GM18519 (cell line): Measurements from ENCODE around the gene PRKAB1.

Experiments
- ATAC-seq: cut with Tn5 transposase; IDR thresholded peaks from one replicate; pipeline ENCODE4 v1.9.1; 2021; ENCODE audit warnings: mild to moderate bottlenecking, moderate library complexity; ENCODE audit not compliant: unreplicated experiment, low FRiP score

PRKAB1 gene

DNA sequence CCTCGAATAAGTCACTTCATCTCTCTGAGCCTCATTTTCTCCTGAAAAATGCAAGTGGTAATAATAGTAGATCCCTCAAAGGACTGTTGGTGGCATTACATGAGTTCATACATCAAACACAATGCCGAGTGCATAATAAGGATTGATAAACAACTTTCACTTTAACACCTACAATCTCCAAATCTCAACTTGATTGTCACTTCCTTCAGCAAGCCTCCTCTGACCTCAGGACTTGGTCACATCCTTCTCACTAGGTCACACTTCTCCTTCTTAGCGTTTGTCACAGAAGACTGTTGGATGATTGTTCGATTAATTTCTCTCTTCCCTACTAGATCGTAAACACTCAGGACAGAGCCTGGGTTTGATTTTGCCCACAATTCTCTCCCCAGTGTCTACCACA lies 7.9 kb upstream of the PRKAB1 start:
- no peak for ATAC-seq

- ATAC-seq: no peak
Observed at GRCh38 chr12:119661882-119662281, 6.1 kb upstream of the PRKAB1 start.

- no peak for ATAC-seq
Observed at GRCh38 chr12:119664642-119665041, 3.3 kb upstream of the PRKAB1 start.

GRCh38 chr12:119665164-119665929 lies 2.6 kb upstream of the PRKAB1 start:
- no peak for ATAC-seq

DNA sequence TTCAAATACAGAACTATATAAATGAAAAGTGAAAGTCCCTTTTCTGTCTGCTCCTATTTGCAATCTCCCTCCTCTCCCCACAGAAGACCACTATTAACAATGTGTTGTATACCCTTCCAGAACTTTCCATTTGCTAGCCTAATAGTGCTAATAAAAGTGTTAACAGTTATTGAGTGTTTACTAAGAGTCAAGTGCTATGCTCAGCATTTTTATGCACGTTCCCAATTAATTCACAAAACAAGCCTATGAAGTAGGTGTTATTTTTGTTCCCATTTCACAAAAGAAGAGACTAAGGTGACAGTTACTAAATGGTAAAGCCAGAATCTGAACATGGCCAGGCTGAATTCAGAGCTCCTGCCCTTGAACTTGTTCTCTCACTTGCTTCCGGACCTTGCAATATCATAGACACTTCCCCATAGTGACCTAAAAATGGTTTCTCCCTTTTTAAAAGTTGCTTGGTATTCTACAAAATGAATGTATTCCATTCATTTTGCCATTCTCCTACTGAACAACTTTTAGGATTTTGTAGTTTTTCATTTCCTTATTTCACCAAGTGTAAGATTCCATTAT lies 1.6 kb upstream of the PRKAB1 start:
- no peak for ATAC-seq

- ATAC-seq: no peak
Observed at GRCh38 chr12:119666900-119667576, 895 bp upstream of the PRKAB1 start.

GRCh38 chr12:119668324-119668841 lies 450 bp downstream of the PRKAB1 start:
- no peak for ATAC-seq

DNA sequence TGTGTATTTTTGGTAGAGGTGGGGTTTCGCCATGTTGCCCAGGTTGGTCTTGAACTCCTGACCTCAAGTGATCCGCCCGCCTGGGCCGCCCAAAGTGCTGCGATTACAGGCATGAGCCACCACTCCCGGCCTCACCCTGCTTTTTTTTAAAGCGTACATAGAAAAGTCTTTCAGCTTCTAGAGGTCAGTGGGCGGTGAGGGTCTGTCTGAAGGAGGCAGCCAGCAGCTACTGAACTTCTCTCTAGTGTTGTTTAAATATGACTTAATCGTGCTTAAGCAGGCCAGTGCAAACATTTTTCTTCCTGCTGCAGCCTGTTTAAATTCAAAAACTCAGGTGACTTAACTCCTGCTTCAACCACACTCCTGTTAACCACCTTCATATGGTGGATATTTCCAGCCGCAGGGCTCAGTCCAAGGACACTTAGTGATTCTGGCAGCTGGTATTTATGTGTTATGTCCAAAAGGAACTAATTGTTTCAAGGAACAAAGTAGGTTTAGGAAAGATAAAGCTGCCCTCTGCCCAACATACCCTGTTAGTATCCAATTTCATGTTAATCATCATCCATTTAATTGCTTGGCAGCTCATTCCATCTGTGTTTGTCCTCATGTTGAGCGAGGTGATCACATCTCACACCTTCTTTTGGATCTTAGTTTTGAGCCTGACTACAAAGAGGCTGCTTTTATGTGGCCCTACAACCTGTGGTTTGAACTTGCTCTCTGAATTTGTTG lies 2.0 kb downstream of the PRKAB1 start:
- ATAC-seq: no peak

GRCh38 chr12:119671070-119671469 lies 3.1 kb downstream of the PRKAB1 start:
- no peak for ATAC-seq

DNA sequence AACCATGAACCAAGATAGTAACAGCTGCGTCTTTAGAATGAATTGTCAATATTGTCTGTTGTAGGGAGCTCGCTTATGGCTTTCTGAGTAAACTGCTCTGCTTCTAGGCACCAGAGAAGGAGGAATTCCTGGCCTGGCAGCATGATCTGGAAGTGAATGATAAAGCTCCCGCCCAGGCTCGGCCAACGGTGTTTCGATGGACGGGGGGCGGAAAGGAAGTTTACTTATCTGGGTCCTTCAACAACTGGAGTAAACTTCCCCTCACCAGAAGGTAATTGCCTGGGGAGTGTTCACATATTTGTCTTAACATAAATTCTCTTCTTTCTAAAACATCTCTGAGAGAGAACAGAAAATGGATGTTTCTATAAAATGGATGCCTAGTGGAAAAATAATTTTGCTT lies 4.3 kb downstream of the PRKAB1 start:
- no peak for ATAC-seq

DNA sequence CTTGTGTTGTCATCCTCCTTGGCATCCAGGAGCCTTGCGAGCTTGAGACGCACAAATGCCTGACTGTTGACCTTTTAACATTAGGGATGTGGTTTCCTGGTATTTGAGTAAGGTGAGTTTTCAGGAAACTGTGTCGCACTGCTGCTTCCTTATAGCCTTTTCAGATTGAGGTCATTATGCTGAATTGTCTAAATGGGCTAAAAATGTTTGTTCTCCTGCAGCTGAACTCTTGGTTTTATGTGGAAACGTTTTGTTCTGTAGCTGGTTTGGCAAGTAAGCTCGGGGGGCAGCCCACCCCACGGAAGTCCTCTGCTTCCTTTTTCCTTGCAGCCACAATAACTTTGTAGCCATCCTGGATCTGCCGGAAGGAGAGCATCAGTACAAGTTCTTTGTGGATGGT lies 5.7 kb downstream of the PRKAB1 start:
- ATAC-seq: no peak

- ATAC-seq: no peak
Observed at GRCh38 chr12:119674560-119674959, 6.6 kb downstream of the PRKAB1 start.

DNA sequence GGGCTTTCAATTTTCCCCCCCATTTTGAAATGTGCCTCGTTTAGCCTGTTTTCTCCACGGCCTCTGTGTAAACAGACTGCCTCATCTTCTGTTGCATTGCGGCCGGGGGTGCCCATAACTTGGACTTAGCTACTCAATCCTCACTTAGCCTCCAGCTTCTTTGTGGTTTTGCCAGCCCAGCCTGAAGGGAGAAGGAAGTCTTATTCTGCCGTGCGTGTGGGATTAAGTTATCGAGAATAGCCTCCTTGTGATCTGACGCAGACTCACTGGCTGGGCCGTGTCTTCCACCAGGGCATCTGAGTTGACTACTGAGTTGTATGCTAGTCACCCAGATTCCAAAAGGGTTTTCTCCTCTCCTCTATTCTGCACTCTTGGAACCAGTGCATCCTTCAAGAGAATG lies 8.1 kb downstream of the PRKAB1 start:
- ATAC-seq: no peak

DNA sequence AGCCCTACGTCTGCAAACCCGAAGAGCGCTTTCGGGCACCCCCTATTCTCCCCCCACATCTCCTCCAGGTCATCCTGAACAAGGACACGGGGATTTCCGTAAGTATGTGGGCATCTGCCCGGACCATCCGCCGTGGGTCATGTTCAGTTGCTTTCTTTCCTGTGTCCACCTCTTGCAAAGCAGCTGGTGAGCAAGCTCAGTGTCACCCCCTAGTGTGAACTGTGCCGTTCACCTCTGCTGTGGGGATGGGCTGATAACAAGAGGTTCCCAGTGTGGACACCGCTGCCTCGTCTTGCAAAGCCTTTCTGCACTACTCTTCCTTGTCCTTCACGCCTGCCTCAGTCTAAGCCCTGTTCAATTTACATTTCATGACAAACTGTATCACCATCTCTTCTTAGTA lies 8.6 kb downstream of the PRKAB1 start:
- no peak for ATAC-seq

- ATAC-seq: no peak
Observed at GRCh38 chr12:119678459-119678858, 10.5 kb downstream of the PRKAB1 start.

DNA sequence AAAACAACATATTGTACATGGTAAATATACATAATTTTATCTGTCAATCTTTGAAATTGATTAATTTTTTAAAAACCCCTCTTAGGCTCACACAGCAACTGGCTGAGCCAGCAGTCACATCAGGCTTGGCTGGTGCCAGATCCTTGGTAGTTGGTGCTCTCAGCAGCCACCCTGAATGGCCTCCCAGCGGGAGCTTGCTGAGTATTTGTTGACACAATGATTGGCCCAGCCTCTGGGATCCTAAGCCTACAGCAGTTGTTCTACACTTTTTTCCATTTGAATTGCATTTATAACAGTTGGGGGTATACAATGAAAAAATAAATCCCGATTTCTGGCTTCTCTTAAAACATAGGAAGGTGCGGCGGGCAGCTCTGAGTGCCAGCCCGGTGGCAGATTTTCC lies 11.1 kb downstream of the PRKAB1 start:
- no peak for ATAC-seq

DNA sequence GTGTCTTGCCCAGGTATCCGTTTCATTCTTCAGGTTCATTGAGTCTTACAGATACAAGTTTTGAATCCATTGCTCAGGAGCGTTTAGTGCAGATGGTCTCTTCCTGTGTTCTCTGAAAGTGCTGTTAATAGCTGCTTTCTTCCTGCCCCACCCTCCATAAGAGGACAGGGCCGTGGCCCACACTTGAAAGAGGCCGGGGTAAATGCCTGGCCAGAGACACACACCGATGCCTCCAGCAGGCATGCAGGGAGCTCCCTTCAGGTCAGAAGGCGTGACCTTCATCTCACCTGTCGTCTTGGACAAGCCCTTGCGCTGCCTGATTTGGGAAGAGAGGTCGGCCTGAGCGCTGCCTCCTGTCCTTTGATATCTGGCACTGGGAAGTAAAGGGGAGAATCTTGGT lies 11.6 kb downstream of the PRKAB1 start:
- no peak for ATAC-seq

GRCh38 chr12:119681111-119681510 lies 13.2 kb downstream of the PRKAB1 start:
- no peak for ATAC-seq

DNA sequence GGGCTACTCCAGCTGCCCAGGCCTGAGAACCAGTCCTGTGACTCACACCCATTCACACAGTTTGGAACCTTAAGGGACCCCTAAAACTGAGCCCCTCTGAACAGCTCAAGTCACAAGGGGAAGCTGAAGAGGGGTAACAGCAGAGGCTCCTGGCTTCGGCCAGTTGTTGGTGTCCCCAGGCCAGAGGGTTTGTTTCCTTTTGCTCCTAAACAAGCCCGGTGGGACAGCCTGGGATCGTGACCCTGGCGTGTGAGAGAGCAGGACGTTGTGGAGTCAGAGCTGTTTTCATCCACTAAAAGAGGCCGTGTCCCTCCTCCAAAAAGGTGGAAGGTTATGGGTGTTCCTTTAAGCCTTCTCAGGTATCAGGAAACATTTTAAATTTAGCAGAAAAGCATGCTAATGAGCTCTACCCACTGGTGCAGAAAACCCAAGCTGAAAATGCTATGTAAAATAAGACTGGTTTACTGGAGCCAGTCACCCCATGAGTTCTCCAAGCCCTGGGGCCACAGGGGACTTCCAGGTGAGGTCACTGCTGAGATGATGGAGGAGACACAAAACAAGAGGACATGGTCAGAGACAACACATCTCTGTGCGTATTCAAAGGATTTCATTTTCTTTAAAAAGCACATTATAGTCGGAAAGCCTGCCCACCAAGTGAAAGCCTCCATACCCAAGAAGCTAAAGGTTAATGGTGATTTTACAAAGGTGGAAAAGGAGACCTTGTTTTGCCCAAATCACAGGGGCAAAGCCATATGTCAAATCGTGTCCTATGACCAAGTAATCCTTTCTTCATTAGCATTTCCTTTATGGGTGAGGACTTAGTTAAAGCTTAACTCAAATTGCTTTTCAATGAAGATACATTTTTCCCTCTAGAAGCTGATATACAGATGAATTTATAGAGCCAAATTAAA lies 14.1 kb downstream of the PRKAB1 start:
- no peak for ATAC-seq

DNA sequence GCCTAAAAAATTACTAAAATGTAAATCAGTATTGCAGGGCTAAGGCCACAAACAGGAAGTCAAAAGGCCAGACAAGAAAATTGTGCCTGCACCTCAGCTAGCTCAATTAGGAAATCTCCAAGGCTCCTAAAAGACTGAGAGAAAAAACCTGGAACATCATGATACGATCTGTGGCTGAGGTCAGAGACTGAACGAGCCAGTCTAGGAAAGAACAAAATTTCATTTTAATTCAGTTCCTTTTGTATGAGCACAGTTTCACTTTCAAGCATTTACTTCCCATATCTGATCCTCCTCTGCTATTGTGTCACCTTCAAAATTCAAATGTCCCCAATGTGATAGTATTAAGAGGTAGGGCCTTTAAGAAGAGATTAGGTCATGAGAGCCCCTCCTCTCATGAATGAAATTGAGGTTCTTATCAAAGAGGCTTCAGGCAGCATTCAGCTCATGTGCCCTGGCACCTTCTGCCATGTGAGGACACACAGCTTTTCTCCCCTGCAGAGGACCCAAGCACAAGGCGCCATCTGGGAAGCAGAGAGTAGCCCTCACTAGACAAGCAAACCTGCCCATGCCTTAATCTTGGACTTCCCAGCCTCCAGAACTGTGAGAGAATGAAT lies 14.8 kb downstream of the PRKAB1 start:
- ATAC-seq: no peak
